SKM-1 (cell line): ENCODE data around the gene OR11H7.
"Not testable (repeated sequence)": the region's sequence is repeated elsewhere in the genome, so short reads cannot be mapped to it uniquely, and the experiment has no call there.

Experiments
- DNase-seq: peaks from one replicate; lab custom pipeline; 2025; ENCODE audit not compliant: unreplicated experiment; lab: John Stamatoyannopoulos, UW

Gene OR11H7

GRCh38 chr14:20228681-20229080 lies at the start of gene OR11H7:
Gene OR11H7, plus strand, starts transcription at chr14:20228981.
- no peak for DNase-seq

- DNase-seq: peak; percentile 2
Observed at GRCh38 chr14:20179218-20179617, 49.6 kb upstream of the OR11H7 start.

- DNase-seq: peak; percentile 0
Observed at GRCh38 chr14:20179880-20180279, 48.9 kb upstream of the OR11H7 start.

GRCh38 chr14:20180486-20180885 lies 48.3 kb upstream of the OR11H7 start:
- no peak for DNase-seq

- no peak for DNase-seq
Observed at GRCh38 chr14:20184181-20184580, 44.6 kb upstream of the OR11H7 start.

GRCh38 chr14:20190596-20190995 lies 38.2 kb upstream of the OR11H7 start, which contains the start of gene OR11G2:
Gene OR11G2, plus strand, starts transcription at chr14:20190896. Its CDS starts 6,542 bp downstream, at chr14:20197438.
- no peak for DNase-seq

- no peak for DNase-seq
Observed at GRCh38 chr14:20191396-20191795, 37.4 kb upstream of the OR11H7 start.

GRCh38 chr14:20194101-20194500 lies 34.7 kb upstream of the OR11H7 start:
- DNase-seq: no peak

GRCh38 chr14:20195170-20195569 lies 33.6 kb upstream of the OR11H7 start:
- DNase-seq: not testable (repeated sequence)

- DNase-seq: no peak
Observed at GRCh38 chr14:20195911-20196310, 32.9 kb upstream of the OR11H7 start.

GRCh38 chr14:20197459-20197858 lies 31.3 kb upstream of the OR11H7 start:
- peak; percentile 36 for DNase-seq

GRCh38 chr14:20198991-20199390 lies 29.8 kb upstream of the OR11H7 start:
- DNase-seq: no peak

- DNase-seq: no peak
Observed at GRCh38 chr14:20204721-20205120, 24.1 kb upstream of the OR11H7 start.

- no peak for DNase-seq
Observed at GRCh38 chr14:20209595-20209994, 19.2 kb upstream of the OR11H7 start.

GRCh38 chr14:20212406-20212805 lies 16.4 kb upstream of the OR11H7 start:
- not testable (repeated sequence) for DNase-seq

- DNase-seq: no peak
Observed at GRCh38 chr14:20215196-20215595, 13.6 kb upstream of the OR11H7 start.

GRCh38 chr14:20219033-20219432 lies 9.7 kb upstream of the OR11H7 start:
- no peak for DNase-seq

- no peak for DNase-seq
Observed at GRCh38 chr14:20223410-20223809, 5.4 kb upstream of the OR11H7 start, which contains the start of gene OR11H6. Gene OR11H6, plus strand, starts transcription at chr14:20223710. Its CDS starts 0 bp downstream, at chr14:20223710.

- DNase-seq: not testable (repeated sequence)
Observed at GRCh38 chr14:20235415-20235814, 6.6 kb downstream of the OR11H7 start.

GRCh38 chr14:20247646-20248246 lies 19.0 kb downstream of the OR11H7 start:
- DNase-seq: no peak

- no peak for DNase-seq
Observed at GRCh38 chr14:20262642-20263128, 33.9 kb downstream of the OR11H7 start.

- DNase-seq: not testable (repeated sequence)
Observed at GRCh38 chr14:20264361-20264760, 35.6 kb downstream of the OR11H7 start.

GRCh38 chr14:20274062-20274461 lies 45.3 kb downstream of the OR11H7 start:
- DNase-seq: no peak
